ENCODE results near the gene CDK16. TPM values are rescaled to one million over a fixed set of nuclear protein-coding genes. Genes with fewer than 3 reads are reported as not detected.

Gene CDK16
- total RNA-seq, 6 experiments from 2014 or later: 106 to 128 (median 114) TPM

GRCh38 chrX:47209508-47210238 is 8.8 kb upstream of the CDK16 start:
- H3K36me3 Mint-ChIP-seq (ENCODE audit: low read depth): peaks cover 20% of the 10 kb centered on the region; the same call in 1 of the 2 replicates
- TF ChIP-seq CTCF (IDR thresholded peaks at IDR 0.05): no peak
- H3K27me3 Mint-ChIP-seq (ENCODE audit: insufficient read depth): no peaks in the 10 kb centered on the region; the same call in 1 of the 2 replicates
- no peaks in the 10 kb centered on the region for H3K4me1 Mint-ChIP-seq (ENCODE audit: low read depth)
- no peak overlapping the region for H3K27ac Mint-ChIP-seq
- no peak for DNase-seq
- H3K4me3 Mint-ChIP-seq: no peak overlapping the region
- no peaks in the 10 kb centered on the region for H3K9me3 Mint-ChIP-seq

- DNase-seq: no peak
- TF ChIP-seq CTCF (IDR thresholded peaks at IDR 0.05): no peak
- Mint-ChIP-seq H3K4me1 (ENCODE audit: low read depth) (peaks cover 2% of the 10 kb centered on the region), H3K4me3 (no peak overlapping the region), H3K27me3 (ENCODE audit: insufficient read depth) (peaks cover 2% of the 10 kb centered on the region), H3K27ac (no peak overlapping the region; the same call in 1 of the 2 replicates), H3K36me3 (ENCODE audit: low read depth) (peaks cover 16% of the 10 kb centered on the region; the same call in 1 of the 2 replicates), H3K9me3 (no peaks in the 10 kb centered on the region)
These were observed 7.6 kb upstream of the CDK16 start for GRCh38 chrX:47210661-47211425.

- H3K4me3 Mint-ChIP-seq: no peak overlapping the region
- DNase-seq: no peak
- peaks cover 5% of the 10 kb centered on the region for H3K27me3 Mint-ChIP-seq (ENCODE audit: insufficient read depth)
- peaks cover 20% of the 10 kb centered on the region for H3K4me1 Mint-ChIP-seq (ENCODE audit: low read depth)
- no peaks in the 10 kb centered on the region for H3K9me3 Mint-ChIP-seq
- no peak for TF ChIP-seq CTCF (IDR thresholded peaks at IDR 0.05)
- peaks cover 21% of the 10 kb centered on the region; the same call in 1 of the 2 replicates for H3K36me3 Mint-ChIP-seq (ENCODE audit: low read depth)
- no peak overlapping the region; the same call in 1 of the 2 replicates for H3K27ac Mint-ChIP-seq
These were observed 5.8 kb upstream of the CDK16 start for GRCh38 chrX:47212381-47213293.

- peaks cover 23% of the 10 kb centered on the region for H3K4me1 Mint-ChIP-seq (ENCODE audit: low read depth)
- TF ChIP-seq CTCF (IDR thresholded peaks at IDR 0.05): no peak
- peaks cover 26% of the 10 kb centered on the region; the same call in 1 of the 2 replicates for H3K36me3 Mint-ChIP-seq (ENCODE audit: low read depth)
- no peak overlapping the region; the same call in 1 of the 2 replicates for H3K27ac Mint-ChIP-seq
- H3K4me3 Mint-ChIP-seq: no peak overlapping the region
- H3K27me3 Mint-ChIP-seq (ENCODE audit: insufficient read depth): peaks cover 5% of the 10 kb centered on the region
- DNase-seq: no peak
- H3K9me3 Mint-ChIP-seq: no peaks in the 10 kb centered on the region
These were observed 3.9 kb upstream of the CDK16 start for GRCh38 chrX:47214435-47215077.
